ENCODE results near the gene CTTN.

The CTTN gene

DNA sequence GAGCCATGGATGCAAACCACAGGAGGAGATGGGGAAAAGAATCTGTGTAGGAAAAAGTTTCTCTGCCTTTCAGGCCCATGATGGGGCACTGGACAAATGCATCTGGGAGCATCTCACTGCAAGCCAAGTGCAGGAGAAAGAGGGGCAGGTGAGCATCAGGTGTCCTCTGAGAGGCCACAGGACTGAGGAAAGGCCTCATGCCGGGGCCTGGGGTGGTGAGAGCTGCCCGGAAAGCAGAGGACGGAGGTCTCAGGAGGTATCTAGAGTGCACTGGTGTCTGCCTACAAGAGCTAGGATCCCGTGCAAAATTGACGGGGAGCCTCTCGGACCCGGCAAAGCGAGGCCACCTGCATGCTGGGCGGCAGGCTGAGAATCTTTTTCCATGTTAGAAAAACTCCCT, 73.9 kb downstream of the CTTN start:
- no peak for TF ChIP-seq TAF1 (IDR thresholded peaks at IDR 0.05; ENCODE audit: borderline replicate concordance, insufficient read depth, low read length)
- TF ChIP-seq, protein P1, sequence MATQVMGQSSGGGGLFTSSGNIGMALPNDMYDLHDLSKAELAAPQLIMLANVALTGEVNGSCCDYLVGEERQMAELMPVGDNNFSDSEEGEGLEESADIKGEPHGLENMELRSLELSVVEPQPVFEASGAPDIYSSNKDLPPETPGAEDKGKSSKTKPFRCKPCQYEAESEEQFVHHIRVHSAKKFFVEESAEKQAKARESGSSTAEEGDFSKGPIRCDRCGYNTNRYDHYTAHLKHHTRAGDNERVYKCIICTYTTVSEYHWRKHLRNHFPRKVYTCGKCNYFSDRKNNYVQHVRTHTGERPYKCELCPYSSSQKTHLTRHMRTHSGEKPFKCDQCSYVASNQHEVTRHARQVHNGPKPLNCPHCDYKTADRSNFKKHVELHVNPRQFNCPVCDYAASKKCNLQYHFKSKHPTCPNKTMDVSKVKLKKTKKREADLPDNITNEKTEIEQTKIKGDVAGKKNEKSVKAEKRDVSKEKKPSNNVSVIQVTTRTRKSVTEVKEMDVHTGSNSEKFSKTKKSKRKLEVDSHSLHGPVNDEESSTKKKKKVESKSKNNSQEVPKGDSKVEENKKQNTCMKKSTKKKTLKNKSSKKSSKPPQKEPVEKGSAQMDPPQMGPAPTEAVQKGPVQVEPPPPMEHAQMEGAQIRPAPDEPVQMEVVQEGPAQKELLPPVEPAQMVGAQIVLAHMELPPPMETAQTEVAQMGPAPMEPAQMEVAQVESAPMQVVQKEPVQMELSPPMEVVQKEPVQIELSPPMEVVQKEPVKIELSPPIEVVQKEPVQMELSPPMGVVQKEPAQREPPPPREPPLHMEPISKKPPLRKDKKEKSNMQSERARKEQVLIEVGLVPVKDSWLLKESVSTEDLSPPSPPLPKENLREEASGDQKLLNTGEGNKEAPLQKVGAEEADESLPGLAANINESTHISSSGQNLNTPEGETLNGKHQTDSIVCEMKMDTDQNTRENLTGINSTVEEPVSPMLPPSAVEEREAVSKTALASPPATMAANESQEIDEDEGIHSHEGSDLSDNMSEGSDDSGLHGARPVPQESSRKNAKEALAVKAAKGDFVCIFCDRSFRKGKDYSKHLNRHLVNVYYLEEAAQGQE (IDR thresholded peaks at IDR 0.05; ENCODE audit: insufficient read depth in 1 of 2, low read depth in 2 of 2, low read length in 2 of 2): no peak
- no peak for TF ChIP-seq POLR2AphosphoS5 (IDR thresholded peaks at IDR 0.05; ENCODE audit: low read depth, low read length)

DNA sequence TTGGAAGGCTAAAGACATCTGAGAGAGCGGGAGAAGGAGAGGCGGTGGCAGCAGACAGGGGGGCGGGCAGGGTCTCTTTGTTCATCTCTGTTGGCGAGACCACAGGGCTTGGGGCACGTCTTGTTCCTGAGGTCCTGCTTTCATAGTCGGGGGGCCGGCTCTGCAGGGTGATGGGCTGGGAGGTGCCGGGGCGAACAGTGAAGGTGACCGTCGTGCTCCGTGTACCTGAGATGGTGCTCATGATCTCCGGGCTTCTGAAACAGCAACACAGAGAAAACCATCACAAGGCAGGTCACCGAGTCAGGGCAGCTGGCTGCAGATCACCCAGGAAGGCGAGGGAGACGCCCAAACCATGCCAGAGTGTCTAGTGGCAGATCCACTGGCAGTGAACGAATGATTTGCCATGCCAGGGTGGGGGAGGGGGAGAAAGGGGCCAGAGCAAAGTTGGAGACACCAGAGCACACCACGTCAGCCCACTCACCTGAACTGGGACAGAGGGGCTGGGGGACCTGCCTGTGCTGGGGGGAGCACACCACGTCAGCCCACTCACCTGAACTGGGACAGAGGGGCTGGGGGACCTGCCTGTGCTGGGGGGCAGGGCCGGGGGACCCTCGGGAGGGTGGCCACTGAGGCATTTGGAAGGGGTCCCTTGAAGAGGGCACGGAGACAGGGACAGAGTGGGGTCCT, 75.0 kb downstream of the CTTN start:
- TF ChIP-seq, protein P1 (IDR thresholded peaks at IDR 0.05; ENCODE audit: insufficient read depth in 1 of 2, low read depth in 2 of 2, low read length in 2 of 2): no peak
- TF ChIP-seq FOXP2 (optimal IDR thresholded peaks at IDR 0.05; ENCODE audit: borderline replicate concordance, extremely low read depth, extremely low read length, insufficient read depth) (no peak), POLR2AphosphoS5 (IDR thresholded peaks at IDR 0.05; ENCODE audit: low read depth, low read length) (no peak), TAF1 (IDR thresholded peaks at IDR 0.05; ENCODE audit: borderline replicate concordance, insufficient read depth, low read length) (no peak), SIN3A (IDR thresholded peaks at IDR 0.05; ENCODE audit: borderline replicate concordance, insufficient read depth, low read length) (no peak)

DNA sequence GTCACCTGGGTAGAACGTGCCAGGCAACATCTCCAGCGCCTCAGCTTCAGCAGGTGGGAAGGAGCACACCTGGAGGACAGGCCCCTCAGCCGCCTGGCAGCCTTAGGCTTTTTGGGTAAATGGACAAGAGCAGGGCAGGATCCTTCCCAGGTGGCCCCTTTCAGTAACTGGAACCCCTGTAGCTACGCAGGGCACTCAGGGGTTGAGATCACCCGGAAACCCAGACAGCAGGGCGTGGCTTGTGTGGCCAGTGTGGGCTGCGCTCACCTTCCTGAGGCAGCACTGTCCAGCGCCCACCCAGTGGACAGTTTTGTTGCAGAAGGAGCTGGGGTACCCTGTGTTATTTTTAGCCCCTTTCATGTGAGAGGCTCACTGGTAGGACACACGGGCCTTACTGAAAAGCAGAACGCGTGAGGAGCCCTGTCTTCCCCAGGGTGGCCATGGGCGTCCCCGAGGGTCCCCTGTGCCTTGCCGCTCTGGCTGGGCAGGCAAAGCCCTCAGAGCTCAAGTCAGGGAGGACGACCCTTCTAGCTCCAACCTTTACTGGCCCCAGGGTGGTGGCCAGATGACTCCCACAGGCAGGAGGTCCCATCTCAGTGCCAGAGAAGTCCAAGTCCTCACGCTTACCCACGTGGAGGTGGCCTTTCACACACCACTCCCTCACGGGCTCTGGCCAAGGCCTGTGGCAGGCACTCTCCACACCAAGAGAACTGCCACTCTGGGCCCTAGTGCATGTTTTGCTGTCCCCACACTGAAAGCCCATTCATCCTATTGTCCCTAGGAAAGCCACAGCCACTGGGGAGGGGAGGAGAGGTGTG, 75.8 kb downstream of the CTTN start:
- TF ChIP-seq POLR2AphosphoS5 (IDR thresholded peaks at IDR 0.05; ENCODE audit: low read depth, low read length): no peak
- TF ChIP-seq TAF1 (IDR thresholded peaks at IDR 0.05; ENCODE audit: borderline replicate concordance, insufficient read depth, low read length): no peak
- no peak for TF ChIP-seq FOXP2 (optimal IDR thresholded peaks at IDR 0.05; ENCODE audit: borderline replicate concordance, extremely low read depth, extremely low read length, insufficient read depth)
- TF ChIP-seq SIN3A (IDR thresholded peaks at IDR 0.05; ENCODE audit: borderline replicate concordance, insufficient read depth, low read length): no peak
- TF ChIP-seq, protein P1 (IDR thresholded peaks at IDR 0.05; ENCODE audit: insufficient read depth in 1 of 2, low read depth in 2 of 2, low read length in 2 of 2): no peak

DNA sequence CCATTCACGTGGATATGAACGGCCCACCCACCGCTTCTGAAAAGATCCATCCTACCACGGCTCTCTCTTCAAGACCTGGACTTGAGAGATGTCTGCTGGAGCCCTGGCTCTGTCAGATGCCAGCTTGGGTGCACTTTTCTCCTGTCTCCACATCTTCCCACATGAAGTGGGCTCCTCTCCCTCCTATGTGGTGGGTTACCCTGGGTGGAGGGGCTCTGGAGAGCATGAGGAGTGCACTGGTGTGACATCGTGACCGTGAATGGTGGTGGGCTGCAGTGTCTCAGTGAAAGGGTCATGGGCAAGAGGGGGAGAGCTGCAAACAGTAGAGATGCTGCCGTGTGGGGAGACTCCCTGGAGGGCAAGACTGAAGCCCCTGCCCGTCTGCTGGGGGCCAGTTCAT, 76.4 kb downstream of the CTTN start:
- TF ChIP-seq SIN3A (IDR thresholded peaks at IDR 0.05; ENCODE audit: borderline replicate concordance, insufficient read depth, low read length) (no peak), FOXP2 (optimal IDR thresholded peaks at IDR 0.05; ENCODE audit: borderline replicate concordance, extremely low read depth, extremely low read length, insufficient read depth) (no peak), POLR2AphosphoS5 (IDR thresholded peaks at IDR 0.05; ENCODE audit: low read depth, low read length) (no peak), TAF1 (IDR thresholded peaks at IDR 0.05; ENCODE audit: borderline replicate concordance, insufficient read depth, low read length) (no peak)
- TF ChIP-seq, protein P1 (IDR thresholded peaks at IDR 0.05; ENCODE audit: insufficient read depth in 1 of 2, low read depth in 2 of 2, low read length in 2 of 2): no peak
